C4-2B (cell line): ENCODE results near the gene MRPS10.

Experiments used
- H3K27ac ChIP-seq: fragments of 450-650 bp; 2 replicates; pipeline ENCODE4 v1.5.1; 2017
- ZFX ChIP-seq: fragments of 450-650 bp; IDR thresholded peaks from 2 replicates; pipeline ENCODE4 v1.6.1; 2017
- TF ChIP-seq, protein P1 (sequence below): fragments of 450-650 bp; conservative IDR thresholded peaks from 2 replicates; pipeline ENCODE4 v1.5.1; 2017; ENCODE audit warnings: mild to moderate bottlenecking

MRPS10 gene

DNA sequence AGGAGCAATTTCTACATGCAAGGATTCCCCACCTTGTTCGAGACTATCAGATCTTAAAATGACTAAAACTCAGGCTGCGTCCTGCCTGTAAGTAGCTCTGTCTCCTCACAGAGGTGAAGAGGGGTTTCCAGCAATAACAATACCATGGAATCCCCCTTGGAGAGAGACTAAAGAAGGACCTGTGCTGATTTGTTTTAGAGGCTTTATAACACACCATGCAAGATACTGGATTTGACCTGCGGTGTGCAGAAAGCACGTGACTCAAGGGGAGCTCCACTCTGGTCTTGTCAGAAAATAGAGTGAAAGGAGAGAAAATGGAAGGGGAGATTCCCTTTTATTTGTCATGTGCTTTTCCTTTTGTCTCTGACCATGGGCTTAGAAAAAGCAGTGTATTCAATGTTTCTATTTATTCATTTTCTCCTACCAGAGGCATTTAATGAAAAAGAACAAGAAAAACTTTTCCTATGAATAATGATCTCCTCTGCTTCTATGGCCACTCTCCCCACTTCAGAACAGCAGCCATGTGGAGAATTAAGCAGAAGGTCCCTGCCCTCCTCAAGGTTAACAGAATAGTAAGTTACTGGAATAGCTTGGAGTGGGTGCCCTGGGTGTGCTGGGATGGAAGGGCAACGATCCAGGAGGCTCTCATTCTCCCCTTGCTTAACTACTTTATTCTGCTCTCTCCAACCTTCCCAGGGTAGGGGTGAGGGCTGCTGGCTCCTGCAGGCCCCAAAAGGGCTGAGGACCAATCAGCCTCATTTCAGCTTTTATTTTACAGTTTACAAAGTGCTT is 19.2 kb upstream of the MRPS10 start:
- no peak for TF ChIP-seq ZFX
- TF ChIP-seq, protein P1, sequence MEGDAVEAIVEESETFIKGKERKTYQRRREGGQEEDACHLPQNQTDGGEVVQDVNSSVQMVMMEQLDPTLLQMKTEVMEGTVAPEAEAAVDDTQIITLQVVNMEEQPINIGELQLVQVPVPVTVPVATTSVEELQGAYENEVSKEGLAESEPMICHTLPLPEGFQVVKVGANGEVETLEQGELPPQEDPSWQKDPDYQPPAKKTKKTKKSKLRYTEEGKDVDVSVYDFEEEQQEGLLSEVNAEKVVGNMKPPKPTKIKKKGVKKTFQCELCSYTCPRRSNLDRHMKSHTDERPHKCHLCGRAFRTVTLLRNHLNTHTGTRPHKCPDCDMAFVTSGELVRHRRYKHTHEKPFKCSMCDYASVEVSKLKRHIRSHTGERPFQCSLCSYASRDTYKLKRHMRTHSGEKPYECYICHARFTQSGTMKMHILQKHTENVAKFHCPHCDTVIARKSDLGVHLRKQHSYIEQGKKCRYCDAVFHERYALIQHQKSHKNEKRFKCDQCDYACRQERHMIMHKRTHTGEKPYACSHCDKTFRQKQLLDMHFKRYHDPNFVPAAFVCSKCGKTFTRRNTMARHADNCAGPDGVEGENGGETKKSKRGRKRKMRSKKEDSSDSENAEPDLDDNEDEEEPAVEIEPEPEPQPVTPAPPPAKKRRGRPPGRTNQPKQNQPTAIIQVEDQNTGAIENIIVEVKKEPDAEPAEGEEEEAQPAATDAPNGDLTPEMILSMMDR = no peak
- no peak overlapping the region for H3K27ac ChIP-seq

DNA sequence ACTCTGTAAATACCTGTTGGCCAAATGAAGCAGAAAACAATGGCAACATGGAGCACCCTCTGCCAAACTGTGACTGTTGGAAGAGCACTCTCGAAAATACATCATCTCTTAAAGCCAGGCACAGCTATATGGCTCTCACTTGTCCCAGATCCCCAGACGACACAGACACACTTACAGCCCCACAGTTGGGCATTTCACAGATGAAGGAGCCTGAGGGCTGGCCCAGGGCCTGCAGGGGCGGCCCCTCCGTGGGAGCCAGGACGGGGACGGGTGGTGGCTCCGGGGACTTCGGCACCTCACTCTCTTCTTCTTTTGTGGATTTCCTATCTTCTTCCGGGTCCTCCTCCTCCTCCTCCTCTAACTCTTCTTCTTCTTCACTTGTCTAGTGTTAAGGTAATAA is 18.4 kb upstream of the MRPS10 start:
- H3K27ac ChIP-seq = no peak overlapping the region
- TF ChIP-seq, protein P1 = no peak
- TF ChIP-seq ZFX = no peak

DNA sequence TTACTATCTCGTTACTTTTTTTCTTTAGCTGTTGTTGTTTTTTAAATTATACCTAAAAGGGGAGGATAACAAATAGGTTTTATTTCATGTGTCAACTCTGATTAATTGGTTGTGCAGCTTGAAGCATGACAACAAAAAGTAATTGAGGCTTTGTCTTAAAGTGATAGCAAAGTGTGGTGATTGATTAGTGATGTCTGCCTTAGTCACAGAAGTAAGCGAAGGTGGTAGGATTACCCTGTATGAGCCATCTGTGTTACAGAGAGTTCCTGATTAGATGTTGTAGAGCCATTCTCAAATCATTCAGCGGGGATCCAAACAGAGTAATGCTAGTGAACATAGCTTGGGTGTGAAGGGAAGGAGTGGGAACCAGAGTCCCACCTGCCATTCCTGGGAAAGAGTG is 14.4 kb upstream of the MRPS10 start:
- H3K27ac ChIP-seq = no peak overlapping the region

DNA sequence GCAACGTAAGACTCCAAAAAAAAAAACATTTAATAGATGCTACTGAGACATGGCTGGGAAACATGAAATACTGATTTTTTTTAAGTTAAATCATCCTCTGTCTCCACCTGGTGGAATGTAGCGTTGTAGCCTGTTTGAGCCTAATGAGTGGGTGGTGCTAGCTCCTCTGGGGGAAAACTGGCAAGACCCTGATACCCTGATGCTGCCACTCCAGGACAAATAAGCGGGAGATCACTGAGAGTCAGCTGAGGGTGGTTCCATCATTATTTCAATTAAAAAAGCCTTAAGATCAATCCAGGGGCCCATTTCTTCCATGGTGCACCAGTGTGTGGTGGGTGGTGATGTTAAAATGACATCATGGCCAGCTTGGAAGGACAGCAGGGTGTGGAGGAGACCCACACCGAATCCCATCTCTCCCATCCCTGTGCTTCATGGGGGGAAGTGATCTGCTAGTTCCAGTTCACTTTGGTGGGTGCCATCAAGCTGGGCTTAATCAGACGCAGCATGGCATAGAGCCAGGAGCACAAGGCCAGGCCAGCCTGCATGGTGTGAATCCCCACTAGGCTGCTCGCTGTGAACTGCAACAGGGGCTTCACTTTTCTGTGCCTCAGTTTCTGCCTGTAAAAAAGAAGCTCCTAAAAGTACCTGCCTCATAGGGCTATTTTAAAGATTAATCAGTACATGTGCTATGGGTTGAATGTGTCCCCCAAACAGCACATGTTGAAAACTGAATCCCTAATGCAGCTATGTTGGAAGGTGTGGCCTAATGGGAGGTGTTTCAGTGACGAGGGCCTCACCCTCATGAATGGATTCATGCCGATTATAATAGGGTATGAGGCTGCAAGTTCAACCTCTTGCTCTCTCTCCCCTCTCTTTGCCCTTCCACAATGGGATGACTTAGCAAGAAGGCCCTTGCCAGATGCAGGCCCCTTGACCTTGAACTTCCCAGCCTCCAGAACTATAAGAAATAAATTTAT is 13.0 kb upstream of the MRPS10 start:
- TF ChIP-seq ZFX = no peak
- TF ChIP-seq, protein P1 = no peak; the same call in 1 of the 2 replicates
- no peak overlapping the region for H3K27ac ChIP-seq

More for the DNA sequence above, 14.4 kb upstream of the MRPS10 start:
- TF ChIP-seq ZFX = no peak
- TF ChIP-seq, protein P1 = no peak

DNA sequence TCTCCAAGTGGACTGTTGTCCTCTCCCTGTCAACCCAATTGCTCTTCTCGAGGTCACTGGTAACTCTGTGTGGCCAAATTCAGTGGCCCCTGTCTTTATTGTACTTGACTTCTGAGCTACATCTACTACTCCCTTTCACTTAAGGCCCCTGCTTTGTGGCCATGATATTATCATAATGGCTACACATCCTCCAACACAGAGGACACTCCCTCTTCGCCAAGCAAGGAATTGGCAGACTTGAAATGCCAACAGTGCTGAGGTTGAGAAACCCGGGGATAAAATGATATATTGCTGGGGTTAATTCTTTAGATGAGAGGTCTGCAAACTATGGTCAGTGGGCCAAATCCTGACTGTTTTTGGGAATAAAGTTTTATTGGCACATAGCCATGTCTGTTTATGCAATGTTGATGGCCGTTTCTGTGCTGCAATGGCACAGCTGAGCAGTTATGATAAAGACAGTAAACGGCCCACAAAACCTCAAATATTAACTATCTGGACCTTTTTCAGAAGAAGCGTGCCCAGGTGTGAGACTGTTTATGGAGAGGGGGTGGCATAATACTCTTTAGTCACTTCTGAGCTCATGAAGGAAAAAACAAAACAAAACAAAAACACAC is 12.0 kb upstream of the MRPS10 start:
- no peak overlapping the region for H3K27ac ChIP-seq
- TF ChIP-seq ZFX = no peak
- TF ChIP-seq, protein P1 = no peak

DNA sequence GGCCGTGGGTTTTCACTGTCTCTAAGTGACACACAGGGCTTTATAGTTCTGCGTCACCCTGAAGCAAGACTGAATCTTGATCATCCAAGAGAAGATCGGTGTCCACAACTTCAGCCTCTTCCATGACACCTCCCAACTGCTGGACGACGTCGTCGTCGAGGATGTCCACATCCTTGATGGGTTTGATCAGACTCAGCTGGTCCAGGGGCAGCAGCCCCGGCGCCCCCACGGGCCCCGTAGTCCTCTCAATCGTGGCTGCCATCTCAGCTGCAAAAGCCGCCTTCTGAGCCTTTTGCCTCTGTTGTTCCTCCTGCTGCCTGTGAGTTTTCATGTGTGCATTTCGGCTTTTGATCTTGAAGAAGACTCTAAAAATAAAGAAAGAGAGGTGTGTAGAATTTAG is 10.6 kb upstream of the MRPS10 start:
- H3K27ac ChIP-seq = no peak overlapping the region
- TF ChIP-seq, protein P1 = no peak
- TF ChIP-seq ZFX = no peak
